ENCODE data around the gene TIRAP.
A peak's percentile ranks its signal among the peaks of the same experiment; 100 is the strongest.

The TIRAP gene

DNA sequence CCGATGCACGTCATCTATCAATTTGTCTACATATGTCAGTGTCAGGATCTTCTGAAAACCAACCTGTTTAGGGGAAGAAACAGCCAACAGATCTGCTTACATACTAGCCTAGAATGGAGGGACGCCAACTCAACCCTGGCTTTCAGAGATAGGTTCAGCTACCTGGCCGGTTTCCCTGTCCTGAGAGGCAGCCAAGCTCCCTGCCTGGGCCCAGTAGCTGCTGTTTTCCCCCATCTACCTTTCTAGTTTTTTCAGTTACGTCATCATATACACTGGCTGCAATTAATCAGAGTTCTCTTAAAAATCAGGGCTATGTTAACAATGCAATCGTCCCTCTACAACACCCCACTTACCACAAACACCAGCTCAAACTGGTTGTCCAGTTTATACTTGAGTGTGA, 15.2 kb upstream of the TIRAP start:
- TF ChIP-seq TOX (CRISPR knock-in tag; IDR thresholded peaks at IDR 0.05; ENCODE audit: borderline replicate concordance): no peak
- no peak for TF ChIP-seq PPARA (CRISPR knock-in tag; IDR thresholded peaks at IDR 0.05; ENCODE audit: borderline replicate concordance)
- TF ChIP-seq ZFP30 (CRISPR knock-in tag; IDR thresholded peaks at IDR 0.05): no peak
- TF ChIP-seq, protein P1, sequence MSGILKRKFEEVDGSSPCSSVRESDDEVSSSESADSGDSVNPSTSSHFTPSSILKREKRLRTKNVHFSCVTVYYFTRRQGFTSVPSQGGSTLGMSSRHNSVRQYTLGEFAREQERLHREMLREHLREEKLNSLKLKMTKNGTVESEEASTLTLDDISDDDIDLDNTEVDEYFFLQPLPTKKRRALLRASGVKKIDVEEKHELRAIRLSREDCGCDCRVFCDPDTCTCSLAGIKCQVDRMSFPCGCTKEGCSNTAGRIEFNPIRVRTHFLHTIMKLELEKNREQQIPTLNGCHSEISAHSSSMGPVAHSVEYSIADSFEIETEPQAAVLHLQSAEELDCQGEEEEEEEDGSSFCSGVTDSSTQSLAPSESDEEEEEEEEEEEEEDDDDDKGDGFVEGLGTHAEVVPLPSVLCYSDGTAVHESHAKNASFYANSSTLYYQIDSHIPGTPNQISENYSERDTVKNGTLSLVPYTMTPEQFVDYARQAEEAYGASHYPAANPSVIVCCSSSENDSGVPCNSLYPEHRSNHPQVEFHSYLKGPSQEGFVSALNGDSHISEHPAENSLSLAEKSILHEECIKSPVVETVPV (CRISPR knock-in tag; IDR thresholded peaks at IDR 0.05): no peak
- TF ChIP-seq TCF4 (CRISPR knock-in tag; IDR thresholded peaks at IDR 0.05; ENCODE audit: borderline replicate concordance): no peak
- TF ChIP-seq OSR1 (CRISPR knock-in tag; IDR thresholded peaks at IDR 0.05): no peak
- TF ChIP-seq ZNF70 (CRISPR knock-in tag; IDR thresholded peaks at IDR 0.05): no peak
- no peak for ATAC-seq

DNA sequence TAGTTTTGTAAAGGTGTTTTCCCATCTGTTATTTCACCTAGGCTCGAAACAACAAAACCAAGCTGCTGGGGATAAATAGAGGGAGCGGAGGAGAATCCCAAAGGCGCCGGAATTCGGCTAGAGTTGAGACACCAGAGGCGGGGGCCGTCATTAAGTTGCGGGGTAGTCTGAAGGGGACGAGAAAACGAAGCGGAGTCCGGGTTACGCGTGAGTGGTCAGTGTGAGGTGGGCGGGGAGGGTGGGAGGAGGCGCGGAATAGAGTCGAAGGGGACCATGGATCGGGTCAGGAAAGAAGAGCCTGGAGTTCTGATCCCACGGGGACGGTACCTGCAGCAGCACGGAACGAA, 14.6 kb upstream of the TIRAP start:
- TF ChIP-seq OSR1 (CRISPR knock-in tag; IDR thresholded peaks at IDR 0.05): no peak
- no peak for TF ChIP-seq GLIS3 (CRISPR knock-in tag; IDR thresholded peaks at IDR 0.05)
- TF ChIP-seq, protein P2, sequence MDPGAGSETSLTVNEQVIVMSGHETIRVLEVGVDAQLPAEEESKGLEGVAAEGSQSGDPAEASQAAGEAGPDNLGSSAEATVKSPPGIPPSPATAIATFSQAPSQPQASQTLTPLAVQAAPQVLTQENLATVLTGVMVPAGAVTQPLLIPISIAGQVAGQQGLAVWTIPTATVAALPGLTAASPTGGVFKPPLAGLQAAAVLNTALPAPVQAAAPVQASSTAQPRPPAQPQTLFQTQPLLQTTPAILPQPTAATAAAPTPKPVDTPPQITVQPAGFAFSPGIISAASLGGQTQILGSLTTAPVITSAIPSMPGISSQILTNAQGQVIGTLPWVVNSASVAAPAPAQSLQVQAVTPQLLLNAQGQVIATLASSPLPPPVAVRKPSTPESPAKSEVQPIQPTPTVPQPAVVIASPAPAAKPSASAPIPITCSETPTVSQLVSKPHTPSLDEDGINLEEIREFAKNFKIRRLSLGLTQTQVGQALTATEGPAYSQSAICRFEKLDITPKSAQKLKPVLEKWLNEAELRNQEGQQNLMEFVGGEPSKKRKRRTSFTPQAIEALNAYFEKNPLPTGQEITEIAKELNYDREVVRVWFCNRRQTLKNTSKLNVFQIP (CRISPR knock-in tag; IDR thresholded peaks at IDR 0.05; ENCODE audit: borderline replicate concordance, low read depth): no peak
- no peak for TF ChIP-seq CSDC2 (CRISPR knock-in tag; IDR thresholded peaks at IDR 0.05)
- TF ChIP-seq TCF4 (CRISPR knock-in tag; IDR thresholded peaks at IDR 0.05; ENCODE audit: borderline replicate concordance): no peak
- no peak for TF ChIP-seq ISL1 (CRISPR knock-in tag; IDR thresholded peaks at IDR 0.05)
- no peak for TF ChIP-seq TOX (CRISPR knock-in tag; IDR thresholded peaks at IDR 0.05; ENCODE audit: borderline replicate concordance)
- TF ChIP-seq SNAI2 (CRISPR knock-in tag; IDR thresholded peaks at IDR 0.05): no peak
- no peak for TF ChIP-seq ESRRG (CRISPR knock-in tag; IDR thresholded peaks at IDR 0.05)
- no peak for TF ChIP-seq ZFP3 (CRISPR knock-in tag; IDR thresholded peaks at IDR 0.05)
- TF ChIP-seq, protein P3, sequence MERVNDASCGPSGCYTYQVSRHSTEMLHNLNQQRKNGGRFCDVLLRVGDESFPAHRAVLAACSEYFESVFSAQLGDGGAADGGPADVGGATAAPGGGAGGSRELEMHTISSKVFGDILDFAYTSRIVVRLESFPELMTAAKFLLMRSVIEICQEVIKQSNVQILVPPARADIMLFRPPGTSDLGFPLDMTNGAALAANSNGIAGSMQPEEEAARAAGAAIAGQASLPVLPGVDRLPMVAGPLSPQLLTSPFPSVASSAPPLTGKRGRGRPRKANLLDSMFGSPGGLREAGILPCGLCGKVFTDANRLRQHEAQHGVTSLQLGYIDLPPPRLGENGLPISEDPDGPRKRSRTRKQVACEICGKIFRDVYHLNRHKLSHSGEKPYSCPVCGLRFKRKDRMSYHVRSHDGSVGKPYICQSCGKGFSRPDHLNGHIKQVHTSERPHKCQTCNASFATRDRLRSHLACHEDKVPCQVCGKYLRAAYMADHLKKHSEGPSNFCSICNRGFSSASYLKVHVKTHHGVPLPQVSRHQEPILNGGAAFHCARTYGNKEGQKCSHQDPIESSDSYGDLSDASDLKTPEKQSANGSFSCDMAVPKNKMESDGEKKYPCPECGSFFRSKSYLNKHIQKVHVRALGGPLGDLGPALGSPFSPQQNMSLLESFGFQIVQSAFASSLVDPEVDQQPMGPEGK (CRISPR knock-in tag; IDR thresholded peaks at IDR 0.05; ENCODE audit: borderline replicate concordance): no peak
- TF ChIP-seq ZNF565 (CRISPR knock-in tag; conservative IDR thresholded peaks at IDR 0.05; ENCODE audit: low read depth): no peak
- TF ChIP-seq PPARA (CRISPR knock-in tag; IDR thresholded peaks at IDR 0.05; ENCODE audit: borderline replicate concordance): no peak
- no peak for TF ChIP-seq RARB (CRISPR knock-in tag; IDR thresholded peaks at IDR 0.05)
- TF ChIP-seq, protein P4, sequence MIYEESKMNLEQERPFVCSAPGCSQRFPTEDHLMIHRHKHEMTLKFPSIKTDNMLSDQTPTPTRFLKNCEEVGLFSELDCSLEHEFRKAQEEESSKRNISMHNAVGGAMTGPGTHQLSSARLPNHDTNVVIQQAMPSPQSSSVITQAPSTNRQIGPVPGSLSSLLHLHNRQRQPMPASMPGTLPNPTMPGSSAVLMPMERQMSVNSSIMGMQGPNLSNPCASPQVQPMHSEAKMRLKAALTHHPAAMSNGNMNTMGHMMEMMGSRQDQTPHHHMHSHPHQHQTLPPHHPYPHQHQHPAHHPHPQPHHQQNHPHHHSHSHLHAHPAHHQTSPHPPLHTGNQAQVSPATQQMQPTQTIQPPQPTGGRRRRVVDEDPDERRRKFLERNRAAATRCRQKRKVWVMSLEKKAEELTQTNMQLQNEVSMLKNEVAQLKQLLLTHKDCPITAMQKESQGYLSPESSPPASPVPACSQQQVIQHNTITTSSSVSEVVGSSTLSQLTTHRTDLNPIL (CRISPR knock-in tag; IDR thresholded peaks at IDR 0.05; ENCODE audit: low read depth): no peak
- no peak for TF ChIP-seq ZNF70 (CRISPR knock-in tag; IDR thresholded peaks at IDR 0.05)
- TF ChIP-seq, protein P5, sequence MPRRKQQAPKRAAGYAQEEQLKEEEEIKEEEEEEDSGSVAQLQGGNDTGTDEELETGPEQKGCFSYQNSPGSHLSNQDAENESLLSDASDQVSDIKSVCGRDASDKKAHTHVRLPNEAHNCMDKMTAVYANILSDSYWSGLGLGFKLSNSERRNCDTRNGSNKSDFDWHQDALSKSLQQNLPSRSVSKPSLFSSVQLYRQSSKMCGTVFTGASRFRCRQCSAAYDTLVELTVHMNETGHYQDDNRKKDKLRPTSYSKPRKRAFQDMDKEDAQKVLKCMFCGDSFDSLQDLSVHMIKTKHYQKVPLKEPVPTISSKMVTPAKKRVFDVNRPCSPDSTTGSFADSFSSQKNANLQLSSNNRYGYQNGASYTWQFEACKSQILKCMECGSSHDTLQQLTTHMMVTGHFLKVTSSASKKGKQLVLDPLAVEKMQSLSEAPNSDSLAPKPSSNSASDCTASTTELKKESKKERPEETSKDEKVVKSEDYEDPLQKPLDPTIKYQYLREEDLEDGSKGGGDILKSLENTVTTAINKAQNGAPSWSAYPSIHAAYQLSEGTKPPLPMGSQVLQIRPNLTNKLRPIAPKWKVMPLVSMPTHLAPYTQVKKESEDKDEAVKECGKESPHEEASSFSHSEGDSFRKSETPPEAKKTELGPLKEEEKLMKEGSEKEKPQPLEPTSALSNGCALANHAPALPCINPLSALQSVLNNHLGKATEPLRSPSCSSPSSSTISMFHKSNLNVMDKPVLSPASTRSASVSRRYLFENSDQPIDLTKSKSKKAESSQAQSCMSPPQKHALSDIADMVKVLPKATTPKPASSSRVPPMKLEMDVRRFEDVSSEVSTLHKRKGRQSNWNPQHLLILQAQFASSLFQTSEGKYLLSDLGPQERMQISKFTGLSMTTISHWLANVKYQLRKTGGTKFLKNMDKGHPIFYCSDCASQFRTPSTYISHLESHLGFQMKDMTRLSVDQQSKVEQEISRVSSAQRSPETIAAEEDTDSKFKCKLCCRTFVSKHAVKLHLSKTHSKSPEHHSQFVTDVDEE (CRISPR knock-in tag; IDR thresholded peaks at IDR 0.05): no peak
- no peak for TF ChIP-seq ZC3H10 (CRISPR knock-in tag; IDR thresholded peaks at IDR 0.05)
- ATAC-seq: peak; percentile 68

DNA sequence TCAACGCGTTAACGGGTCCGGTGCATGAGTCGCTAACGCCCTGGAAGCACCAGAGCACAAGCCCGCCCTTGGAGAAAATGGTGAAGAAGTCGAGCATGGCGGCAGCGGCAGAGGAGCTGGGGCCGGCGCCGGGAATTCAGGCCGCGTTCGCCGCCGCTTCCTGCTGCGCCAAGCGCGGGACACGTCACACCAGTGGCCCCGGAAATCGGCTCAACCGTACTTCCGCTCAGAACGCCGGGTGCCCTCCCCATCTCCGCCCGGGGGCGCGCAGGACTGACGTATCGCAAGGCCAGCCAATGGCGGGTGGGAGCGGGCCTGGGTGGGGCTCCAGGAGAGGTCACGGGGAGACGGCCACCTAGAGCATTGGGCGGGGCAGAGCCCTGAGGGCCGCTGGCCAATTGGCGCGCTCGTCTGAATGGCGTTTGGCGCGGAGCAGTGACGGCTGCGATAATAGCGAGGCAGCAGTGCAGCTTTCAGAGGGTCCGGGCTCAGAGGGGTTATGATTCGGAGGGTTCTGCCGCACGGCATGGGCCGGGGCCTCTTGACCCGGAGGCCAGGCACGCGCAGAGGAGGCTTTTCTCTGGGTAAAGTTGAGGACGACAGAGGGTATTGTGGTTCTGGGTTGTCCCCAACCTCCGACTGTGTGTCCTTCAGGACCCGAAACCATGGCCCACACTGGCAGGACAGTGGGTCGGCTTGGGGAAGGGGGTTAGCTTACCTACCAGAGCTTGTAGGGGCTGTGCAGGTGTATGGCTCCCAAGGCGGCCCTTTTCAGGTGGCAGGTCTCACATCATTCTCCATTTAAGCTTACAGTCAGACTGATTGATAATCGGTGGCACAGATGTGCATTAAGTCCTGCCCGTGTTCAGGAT, 13.9 kb upstream of the TIRAP start, which contains the start of the genes FOXRED1 and SRPRA:
FOXRED1 (plus strand) TSS at position 447 of the 872 bp plus-strand sequence; CDS start at position 500, 53 bp downstream.
SRPRA (minus strand) TSS at position 188 of the 872 bp plus-strand sequence; CDS start at position 97, 91 bp downstream.
- ATAC-seq: peak; percentile 97
- TF ChIP-seq TOX (CRISPR knock-in tag; IDR thresholded peaks at IDR 0.05; ENCODE audit: borderline replicate concordance) (no peak), OSR1 (CRISPR knock-in tag; IDR thresholded peaks at IDR 0.05) (no peak), ESRRG (CRISPR knock-in tag; IDR thresholded peaks at IDR 0.05) (no peak), ZFP3 (CRISPR knock-in tag; IDR thresholded peaks at IDR 0.05) (no peak), ZNF8 (CRISPR knock-in tag; IDR thresholded peaks at IDR 0.05) (no peak), ZNF565 (CRISPR knock-in tag; conservative IDR thresholded peaks at IDR 0.05; ENCODE audit: low read depth) (no peak)
- TF ChIP-seq, protein P2 (CRISPR knock-in tag; IDR thresholded peaks at IDR 0.05; ENCODE audit: borderline replicate concordance, low read depth): no peak
- TF ChIP-seq, protein P3 (CRISPR knock-in tag; IDR thresholded peaks at IDR 0.05; ENCODE audit: borderline replicate concordance): no peak
- TF ChIP-seq, protein P4 (CRISPR knock-in tag; IDR thresholded peaks at IDR 0.05; ENCODE audit: low read depth): no peak

Data from SK-N-SH treated with all-trans-retinoic acid at 6 μM for 48 hours (cell line).